ENCODE data around the gene DPYSL3. TPM values are rescaled to one million over a fixed set of nuclear protein-coding genes. Genes with fewer than 3 reads are reported as not detected.

DPYSL3 gene
- total RNA-seq, 4 donors from 2014 or later: 38.9 to 68.0 (median 50.0) TPM

DNA sequence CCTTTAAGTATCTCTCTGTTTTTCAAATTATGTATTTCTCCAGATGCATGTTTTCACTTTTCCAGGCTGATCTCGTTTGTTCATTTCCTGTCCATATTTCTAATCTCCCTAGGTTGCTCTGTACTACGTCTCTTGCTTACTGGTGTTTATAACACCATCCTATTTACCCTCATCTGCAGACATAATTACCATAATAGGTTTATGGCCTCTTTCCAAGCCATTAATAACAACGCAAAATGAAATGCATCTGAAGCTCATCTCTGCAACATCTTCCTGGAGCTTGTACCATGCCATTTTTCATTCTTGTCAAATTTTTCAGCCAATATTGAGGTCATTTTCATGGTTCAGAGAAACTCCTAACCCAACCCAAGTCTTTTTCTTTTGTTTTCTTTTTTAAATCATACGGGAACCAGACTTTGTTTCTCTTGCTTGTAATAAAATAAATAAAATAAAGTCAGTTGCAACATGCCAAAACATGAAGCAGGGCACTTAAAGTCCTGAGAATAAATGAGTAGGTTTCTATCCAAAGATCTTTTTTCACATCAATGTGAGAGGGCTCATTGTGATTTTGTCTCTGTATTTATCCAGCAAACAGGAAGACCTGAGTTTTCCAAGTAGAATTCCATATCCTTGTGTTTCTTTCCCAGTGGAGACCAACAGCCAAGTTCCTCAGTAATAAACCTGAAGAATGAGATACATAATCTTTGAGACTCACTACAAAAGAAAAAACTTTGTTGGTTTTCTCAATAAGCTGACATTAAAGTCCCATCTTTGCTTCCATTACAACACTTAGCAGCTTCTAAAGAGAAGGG lies 37.0 kb downstream of the DPYSL3 start:
- Histone ChIP-seq H3K27ac (peak overlapping the region in 3 of 4 donors; percentile 5 to 50 (median 13)), H3K36me3 (no peaks in the 10 kb centered on the region), H3K4me3 (no peak overlapping the region), H3K4me1 (no peaks in the 10 kb centered on the region), H3K27me3 (no peaks in the 10 kb centered on the region), H3K9me3 (no peaks in the 10 kb centered on the region)
- 38 to 43% methylated on average over 4 of the region's 4 CpGs for whole genome bisulfite sequencing, 2 donors
- TF ChIP-seq, protein P1, sequence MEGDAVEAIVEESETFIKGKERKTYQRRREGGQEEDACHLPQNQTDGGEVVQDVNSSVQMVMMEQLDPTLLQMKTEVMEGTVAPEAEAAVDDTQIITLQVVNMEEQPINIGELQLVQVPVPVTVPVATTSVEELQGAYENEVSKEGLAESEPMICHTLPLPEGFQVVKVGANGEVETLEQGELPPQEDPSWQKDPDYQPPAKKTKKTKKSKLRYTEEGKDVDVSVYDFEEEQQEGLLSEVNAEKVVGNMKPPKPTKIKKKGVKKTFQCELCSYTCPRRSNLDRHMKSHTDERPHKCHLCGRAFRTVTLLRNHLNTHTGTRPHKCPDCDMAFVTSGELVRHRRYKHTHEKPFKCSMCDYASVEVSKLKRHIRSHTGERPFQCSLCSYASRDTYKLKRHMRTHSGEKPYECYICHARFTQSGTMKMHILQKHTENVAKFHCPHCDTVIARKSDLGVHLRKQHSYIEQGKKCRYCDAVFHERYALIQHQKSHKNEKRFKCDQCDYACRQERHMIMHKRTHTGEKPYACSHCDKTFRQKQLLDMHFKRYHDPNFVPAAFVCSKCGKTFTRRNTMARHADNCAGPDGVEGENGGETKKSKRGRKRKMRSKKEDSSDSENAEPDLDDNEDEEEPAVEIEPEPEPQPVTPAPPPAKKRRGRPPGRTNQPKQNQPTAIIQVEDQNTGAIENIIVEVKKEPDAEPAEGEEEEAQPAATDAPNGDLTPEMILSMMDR (IDR thresholded peaks at IDR 0.05): no peak
- no peak for TF ChIP-seq POLR2A (IDR thresholded peaks at IDR 0.05)
- no peak for DNase-seq (ENCODE audit: low spot score in 2 of 2)

DNA sequence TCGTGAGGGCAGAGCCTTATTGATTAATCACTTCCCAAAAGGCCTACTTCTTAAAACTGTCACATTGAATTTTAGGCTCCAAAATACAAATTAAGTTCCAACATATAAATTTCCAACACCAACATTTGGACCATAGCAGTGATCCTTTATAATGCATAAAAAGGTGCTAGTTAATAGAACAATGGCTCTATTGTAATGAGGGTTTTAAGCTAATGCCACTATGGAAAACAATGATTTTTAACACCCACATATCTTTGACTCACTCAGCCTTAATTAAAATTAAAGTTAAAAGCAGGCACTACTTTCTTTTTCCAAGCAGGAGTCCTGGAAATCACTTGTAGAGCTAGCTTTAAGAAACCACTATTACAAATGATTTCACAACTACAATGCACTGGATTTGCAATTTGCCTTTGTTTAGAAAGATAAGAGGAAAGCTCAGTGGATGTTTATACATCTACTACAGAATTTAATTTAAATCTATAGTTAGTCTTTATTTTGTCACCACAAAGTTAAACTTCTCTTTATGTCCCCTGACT lies 41.8 kb downstream of the DPYSL3 start:
- H3K4me1 ChIP-seq: no peaks in the 10 kb centered on the region
- TF ChIP-seq EP300 (IDR thresholded peaks at IDR 0.05): no peak
- no peak for TF ChIP-seq POLR2A (IDR thresholded peaks at IDR 0.05)
- TF ChIP-seq, protein P1 (IDR thresholded peaks at IDR 0.05): no peak
- H3K4me3 ChIP-seq: no peak overlapping the region
- no peak overlapping the region for H3K27ac ChIP-seq
- no peaks in the 10 kb centered on the region for H3K9me3 ChIP-seq
- H3K27me3 ChIP-seq: no peaks in the 10 kb centered on the region
- H3K36me3 ChIP-seq: no peaks in the 10 kb centered on the region
- 92 to 95% methylated on average over 1 of the region's 1 CpG for WGBS, 2 donors
- DNase-seq (ENCODE audit: low spot score in 2 of 2): no peak

DNA sequence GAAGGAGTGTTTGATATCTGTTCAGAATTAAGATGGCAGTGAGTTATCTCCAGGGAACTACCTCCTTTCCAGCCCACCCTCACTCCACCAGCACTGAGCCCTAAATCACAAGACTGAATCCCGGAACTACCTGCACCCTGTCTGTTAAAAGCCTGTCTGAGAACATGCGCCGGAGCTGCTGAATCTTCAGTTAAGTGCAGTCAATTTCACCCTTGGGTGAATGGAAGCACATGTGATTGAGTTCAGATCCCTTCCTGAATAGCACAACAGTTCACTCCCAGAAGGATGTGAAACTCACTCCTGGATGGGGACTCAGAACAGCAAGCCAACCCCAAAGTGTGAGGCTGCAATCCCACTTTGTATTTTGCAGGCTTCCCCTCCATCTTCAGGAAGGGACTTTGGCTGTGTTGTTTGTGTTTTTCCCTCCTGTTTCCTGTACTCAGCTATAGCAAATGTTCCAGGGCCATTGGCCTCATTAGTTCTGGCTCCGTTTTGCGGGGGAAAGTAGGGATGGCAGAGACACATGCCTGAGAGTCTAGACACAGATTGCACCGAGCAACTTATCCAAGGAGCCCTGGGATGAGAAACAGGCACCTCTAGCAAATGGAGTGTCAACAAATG lies 43.4 kb downstream of the DPYSL3 start:
- Histone ChIP-seq H3K4me1 (no peaks in the 10 kb centered on the region), H3K9me3 (no peaks in the 10 kb centered on the region), H3K27ac (no peak overlapping the region), H3K4me3 (no peak overlapping the region), H3K36me3 (no peaks in the 10 kb centered on the region), H3K27me3 (no peaks in the 10 kb centered on the region)
- TF ChIP-seq EP300 (IDR thresholded peaks at IDR 0.05) (no peak), POLR2A (IDR thresholded peaks at IDR 0.05) (no peak)
- TF ChIP-seq, protein P1 (IDR thresholded peaks at IDR 0.05): no peak
- no peak for DNase-seq (ENCODE audit: low spot score in 2 of 2)
- 60 to 61% methylated on average over 6 of the region's 6 CpGs for WGBS, 2 donors

DNA sequence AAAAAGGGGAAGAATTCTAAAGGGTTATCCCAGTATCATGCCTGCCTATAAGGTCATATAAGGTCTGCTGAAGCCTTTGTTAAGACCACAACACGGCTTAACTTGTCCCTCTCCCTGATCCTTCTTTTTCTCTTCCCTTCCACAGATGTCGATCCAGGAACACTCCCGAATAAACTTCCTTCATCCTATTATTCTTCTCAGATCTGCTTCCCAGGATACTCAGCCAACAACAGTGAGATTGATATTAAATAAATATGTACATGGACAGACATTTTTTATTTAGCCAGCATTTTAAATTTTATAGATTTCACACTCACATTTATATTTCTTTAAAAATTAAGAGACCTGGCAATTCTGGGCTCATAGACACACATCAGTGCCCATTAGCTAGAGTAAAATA lies 44.1 kb downstream of the DPYSL3 start:
- Histone ChIP-seq H3K27ac (no peak overlapping the region), H3K36me3 (no peaks in the 10 kb centered on the region), H3K4me3 (no peak overlapping the region), H3K27me3 (no peaks in the 10 kb centered on the region), H3K4me1 (no peaks in the 10 kb centered on the region), H3K9me3 (no peaks in the 10 kb centered on the region)
- DNase-seq (ENCODE audit: low spot score in 2 of 2): no peak
- WGBS, 2 donors: 70 to 72% methylated on average over 3 of the region's 3 CpGs
- no peak for TF ChIP-seq POLR2A (IDR thresholded peaks at IDR 0.05)
- TF ChIP-seq, protein P1 (IDR thresholded peaks at IDR 0.05): no peak
- no peak for TF ChIP-seq EP300 (IDR thresholded peaks at IDR 0.05)

DNA sequence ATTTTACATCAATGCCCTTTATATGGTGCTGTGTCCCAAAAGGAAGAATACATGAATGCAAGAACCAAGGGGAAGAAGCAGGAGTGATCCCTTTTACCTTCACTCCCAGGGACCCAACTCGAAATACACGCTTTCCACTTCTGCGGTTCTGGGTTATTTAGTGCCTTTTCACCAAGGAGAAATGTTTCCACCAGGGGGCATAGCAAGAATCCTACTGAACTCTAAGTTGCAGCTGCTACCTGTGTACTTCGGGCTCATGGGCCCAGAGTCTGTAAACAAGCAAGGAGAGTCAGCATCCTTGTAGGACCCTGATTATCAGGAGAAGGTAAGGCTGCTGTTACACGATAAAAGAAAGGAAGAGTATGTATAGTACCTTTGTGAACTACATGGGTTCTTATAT lies 45.7 kb downstream of the DPYSL3 start:
- peak in 1 of 2 donors; percentile 55 for DNase-seq (ENCODE audit: low spot score in 2 of 2)
- Histone ChIP-seq H3K4me1 (no peaks in the 10 kb centered on the region), H3K27me3 (no peaks in the 10 kb centered on the region), H3K27ac (no peak overlapping the region), H3K9me3 (no peaks in the 10 kb centered on the region), H3K36me3 (no peaks in the 10 kb centered on the region), H3K4me3 (no peak overlapping the region)
- TF ChIP-seq POLR2A (IDR thresholded peaks at IDR 0.05): no peak
- TF ChIP-seq, protein P1 (IDR thresholded peaks at IDR 0.05): peak in 4 of 5 experiments; percentile 11 to 48 (median 28)
- 69 to 79% methylated on average over 5 of the region's 5 CpGs for WGBS, 2 donors

Measured in tibial nerve (tissue), 4 donors.